HG03571 (cell line): ENCODE results near the gene SERPING1.

Experiments used
- ATAC-seq: cut with Tn5 transposase; IDR thresholded peaks from one replicate; pipeline ENCODE4 v1.9.1; 2021; ENCODE audit not compliant: unreplicated experiment

The SERPING1 gene

DNA sequence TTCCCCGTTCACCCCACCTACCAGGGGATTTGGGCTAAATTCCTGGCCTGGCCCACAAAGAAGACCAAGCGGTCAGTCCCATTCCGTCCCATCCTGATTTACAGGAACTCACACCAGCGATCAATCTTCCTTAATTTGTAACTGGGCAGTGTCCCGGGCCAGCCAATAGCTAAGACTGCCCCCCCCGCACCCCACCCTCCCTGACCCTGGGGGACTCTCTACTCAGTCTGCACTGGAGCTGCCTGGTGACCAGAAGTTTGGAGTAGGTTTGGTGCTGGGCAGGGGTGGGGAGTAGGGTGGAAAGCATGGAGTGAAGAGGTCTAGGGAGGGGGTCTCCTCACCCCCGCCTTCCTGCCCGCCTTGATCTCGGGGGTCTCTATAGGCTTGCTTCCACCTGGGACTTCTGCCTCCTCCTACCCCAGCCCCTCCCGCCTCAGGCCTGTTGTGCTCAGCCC is at the start of gene SERPING1:
TSS of gene SERPING1 (plus strand) at position 225 of the 455 bp plus-strand sequence. CDS start 586 bp downstream, outside the sequence.
- no peak for ATAC-seq

GRCh38 chr11:57547854-57548377 is 49.6 kb upstream of the SERPING1 start:
- ATAC-seq = peak; percentile 93

GRCh38 chr11:57549983-57550382 is 47.5 kb upstream of the SERPING1 start:
- no peak for ATAC-seq

GRCh38 chr11:57551941-57552340 is 45.5 kb upstream of the SERPING1 start:
- ATAC-seq = no peak

- no peak for ATAC-seq
Measured at GRCh38 chr11:57552479-57552878, 45.0 kb upstream of the SERPING1 start.

- ATAC-seq = no peak
Measured at GRCh38 chr11:57555393-57555792, 42.1 kb upstream of the SERPING1 start.

DNA sequence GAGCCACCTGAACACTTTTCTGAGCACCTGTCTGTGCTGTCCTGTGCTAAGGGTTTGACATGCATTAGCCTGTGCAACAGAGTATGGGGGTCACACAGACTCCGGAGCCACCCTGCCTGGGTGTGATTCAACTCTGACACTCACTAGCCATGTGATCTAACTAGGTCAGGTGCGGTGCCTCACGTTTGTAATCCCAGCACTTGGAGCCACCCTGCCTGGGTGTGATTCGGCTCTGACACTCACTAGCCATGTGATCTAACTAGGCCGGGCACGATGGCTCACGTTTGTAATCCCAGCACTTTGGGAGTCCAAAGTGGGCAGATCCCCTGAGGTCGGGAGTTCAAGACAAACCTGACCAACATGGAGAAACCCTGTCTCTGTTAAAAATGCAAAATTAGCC is 41.4 kb upstream of the SERPING1 start:
- ATAC-seq = no peak

DNA sequence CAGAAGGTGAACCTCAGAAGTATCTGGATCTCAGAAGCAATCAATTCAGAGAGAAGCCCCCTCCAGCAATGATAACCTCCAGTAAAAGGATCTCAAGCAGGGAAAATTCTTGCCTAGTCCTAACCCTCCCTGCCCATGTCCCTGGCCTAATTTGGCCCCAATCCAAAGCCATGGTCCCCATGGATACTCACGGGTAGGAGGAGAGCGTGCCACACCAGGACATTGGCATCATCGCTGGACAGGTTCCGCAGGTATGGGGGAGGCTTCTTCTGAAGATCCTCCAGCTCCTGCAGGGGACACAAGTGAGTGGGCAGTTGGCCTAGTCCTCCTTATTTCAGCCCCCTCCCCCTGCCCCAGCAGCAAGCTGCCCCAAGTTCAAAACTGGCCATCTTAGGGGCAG is 37.3 kb upstream of the SERPING1 start:
- no peak for ATAC-seq

GRCh38 chr11:57562596-57562995 is 34.9 kb upstream of the SERPING1 start:
- no peak for ATAC-seq

GRCh38 chr11:57566005-57566904 is 31.2 kb upstream of the SERPING1 start:
- peak; percentile 73 for ATAC-seq

GRCh38 chr11:57566905-57567514 is 30.5 kb upstream of the SERPING1 start:
- ATAC-seq = no peak

DNA sequence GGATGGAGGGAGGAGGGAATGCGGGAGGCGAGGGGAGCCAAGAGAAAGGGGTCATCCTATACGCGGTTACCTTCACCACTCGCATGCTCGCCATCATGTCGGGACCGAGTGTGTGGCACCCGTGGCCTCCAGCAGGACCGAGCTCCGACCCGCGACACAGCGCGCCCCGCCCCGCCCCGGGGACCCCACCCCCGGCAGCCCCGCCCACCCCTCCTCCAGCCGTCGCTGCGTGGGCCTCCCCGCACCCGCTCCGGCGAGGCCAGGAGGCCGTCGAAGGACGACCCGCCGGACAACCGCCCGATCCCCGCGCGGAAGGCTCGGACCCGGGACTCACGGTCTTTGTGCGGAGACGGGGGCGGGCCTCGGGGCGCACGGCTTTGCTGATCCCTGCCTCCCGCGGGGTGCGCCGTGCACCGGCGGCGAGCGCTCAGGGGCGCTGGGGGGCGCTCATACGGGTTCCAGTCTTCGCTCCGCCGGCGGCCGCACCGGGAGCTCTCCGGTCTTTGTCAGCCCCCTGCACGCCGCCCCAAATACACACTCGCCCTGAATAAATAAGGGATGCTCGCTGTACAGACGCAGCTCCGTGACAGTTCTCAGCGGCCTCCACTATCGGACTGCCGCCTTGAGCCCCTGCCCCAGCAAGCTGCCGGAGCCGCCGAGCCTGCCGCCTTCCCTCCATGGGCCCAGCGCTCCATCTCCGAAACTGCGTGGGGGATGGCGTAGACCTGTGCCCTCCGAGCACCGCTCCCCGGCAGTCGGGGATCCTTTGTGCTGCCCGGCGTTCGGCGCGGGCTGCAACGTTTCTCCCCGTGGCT is 29.8 kb upstream of the SERPING1 start, which contains the start of gene UBE2L6:
TSS of gene UBE2L6 (minus strand) at position 158 of the 815 bp plus-strand sequence. CDS start at position 97, 61 bp downstream.
- peak; percentile 69 for ATAC-seq

DNA sequence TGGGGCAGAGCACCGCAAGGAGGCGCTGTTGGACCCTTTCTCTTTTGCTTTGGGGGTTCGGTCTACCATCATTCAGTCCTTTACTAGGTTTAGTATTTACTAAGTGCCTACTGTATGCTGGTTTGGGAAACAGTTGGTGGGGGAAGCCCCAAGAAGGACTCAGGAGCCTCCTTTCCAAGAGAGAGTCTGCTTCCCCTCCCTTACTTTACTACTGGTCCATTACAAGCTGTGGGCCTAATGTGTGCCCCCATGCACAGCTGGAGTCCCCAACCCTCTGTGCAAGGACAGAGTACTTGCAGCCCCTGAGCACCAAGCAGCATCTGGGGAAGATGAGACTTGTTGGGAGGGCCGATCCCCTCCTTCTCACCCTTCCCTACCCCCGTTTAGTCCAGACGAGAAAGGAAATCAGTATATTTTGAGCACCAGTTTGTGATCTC is 29.1 kb upstream of the SERPING1 start:
- no peak for ATAC-seq

- ATAC-seq = no peak
Measured at GRCh38 chr11:57571606-57572005, 25.9 kb upstream of the SERPING1 start.

DNA sequence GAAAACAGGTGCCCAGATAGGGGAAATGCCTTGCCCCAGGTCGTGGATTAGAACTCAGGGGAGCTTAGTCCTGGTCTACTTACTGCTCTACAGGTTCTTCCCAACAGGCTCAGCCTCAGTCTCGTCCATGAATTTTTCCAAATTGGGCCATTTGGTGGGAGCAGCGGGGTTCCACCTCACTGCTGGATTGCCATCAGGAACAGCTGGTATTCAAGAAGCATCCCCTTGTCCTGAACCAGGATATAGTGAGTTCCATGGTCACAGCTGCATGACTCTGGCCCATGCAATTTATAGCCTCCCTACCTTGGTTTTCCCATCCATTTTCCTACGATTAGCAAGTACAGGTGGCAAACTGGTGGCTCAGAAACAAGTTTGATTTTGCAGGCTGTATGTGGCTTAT is 23.4 kb upstream of the SERPING1 start:
- no peak for ATAC-seq

GRCh38 chr11:57584341-57584740 is 13.1 kb upstream of the SERPING1 start:
- ATAC-seq = no peak

DNA sequence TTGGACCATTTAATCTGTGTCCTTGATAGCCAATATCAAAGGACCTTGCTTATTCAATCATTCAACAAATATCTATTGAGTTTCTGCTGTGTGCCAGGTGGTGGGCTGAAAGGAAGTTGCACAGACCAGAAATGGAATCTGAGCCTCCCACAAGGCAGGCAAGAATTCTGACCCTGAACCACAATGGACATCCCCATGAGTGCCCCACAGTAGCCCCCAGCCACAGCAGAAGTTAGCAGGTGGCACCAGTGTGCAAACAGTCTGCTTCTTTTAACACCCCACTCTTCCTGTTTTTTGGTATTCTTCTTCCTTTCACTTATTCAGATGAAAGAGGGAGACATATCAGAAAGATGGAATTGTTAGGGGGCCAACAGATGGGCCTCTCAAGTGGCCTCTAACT is 12.2 kb upstream of the SERPING1 start:
- no peak for ATAC-seq

- ATAC-seq = no peak
Measured at GRCh38 chr11:57586711-57587245, 10.7 kb upstream of the SERPING1 start.

DNA sequence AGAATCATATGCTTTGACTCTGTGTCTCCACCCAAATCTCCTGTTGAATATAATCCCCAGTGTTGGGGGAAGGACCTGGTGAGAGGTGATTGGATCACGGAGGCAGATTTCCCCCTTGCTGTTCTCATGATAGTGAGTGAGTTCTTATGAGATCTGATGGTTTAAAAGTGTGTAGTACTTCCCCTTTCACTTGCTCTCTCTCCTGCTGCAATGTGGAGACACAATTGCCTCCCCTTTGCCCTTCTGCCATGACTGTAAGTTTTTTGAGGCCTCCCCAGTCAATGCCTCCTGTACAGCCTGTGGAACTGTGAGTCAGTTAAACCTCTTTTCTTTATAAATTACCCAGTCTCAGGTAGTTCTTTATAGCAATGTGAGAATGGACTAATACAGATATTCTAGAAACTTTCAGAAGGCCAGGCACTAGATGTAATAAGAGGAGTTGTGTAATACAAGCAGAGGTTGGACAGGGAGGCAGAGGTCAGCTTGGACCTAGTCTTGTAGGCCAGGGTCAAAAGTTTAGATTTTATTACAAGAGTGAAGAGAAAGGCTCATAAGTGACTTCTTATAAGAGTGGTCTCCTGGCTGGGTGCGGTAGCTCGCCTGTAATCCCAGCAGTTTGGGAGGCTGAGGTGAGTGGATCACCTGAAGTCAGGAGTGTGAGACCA is 9.3 kb upstream of the SERPING1 start:
- ATAC-seq = no peak

DNA sequence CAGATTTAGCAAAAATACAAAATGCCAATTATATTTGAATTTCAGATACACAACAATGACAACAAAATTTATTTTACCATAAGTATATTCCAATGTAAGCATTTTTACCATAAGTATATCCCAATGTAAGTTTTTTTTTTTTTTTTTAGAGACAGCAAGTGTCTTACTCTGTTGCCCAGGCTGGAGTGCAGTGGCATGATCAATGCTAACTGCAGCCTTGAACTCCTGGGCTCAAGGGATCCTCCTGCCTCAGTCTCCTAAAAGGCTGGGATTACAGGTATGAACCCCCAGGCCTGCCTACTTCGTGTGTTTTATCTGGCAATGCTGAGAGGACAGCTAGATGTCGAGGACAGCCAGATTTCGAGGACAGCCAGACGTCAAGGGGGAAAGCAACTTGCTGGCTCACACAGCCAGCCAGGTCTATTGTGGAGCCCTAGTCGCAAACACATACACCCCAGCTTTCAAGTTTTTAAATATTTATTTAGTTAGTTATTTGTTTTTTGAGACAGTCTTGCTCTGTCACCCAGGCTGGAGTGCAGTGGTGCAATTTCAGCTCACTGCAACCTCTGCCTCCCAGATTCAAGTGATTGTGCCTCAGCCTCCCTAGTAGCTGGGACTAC is 1.1 kb upstream of the SERPING1 start:
- no peak for ATAC-seq
